GM23248 (cell line): ENCODE data around the gene CTIF.

Experiments used
- EZH2 ChIP-seq: fragments of 200-600 bp; sonication (generic); IDR thresholded peaks from 2 replicates; pipeline ENCODE4 v1.6.1; 2018; ENCODE audit warnings: antibody characterized with exemption, mild to moderate bottlenecking; ENCODE audit not compliant: insufficient read depth, poor library complexity, severe bottlenecking
- EZH2phosphoT487 ChIP-seq: fragments of 200-600 bp; sonication (generic); IDR thresholded peaks from 2 replicates; pipeline ENCODE4 v1.6.1; 2018; ENCODE audit warnings: antibody characterized with exemption, moderate library complexity, mild to moderate bottlenecking, low read depth; ENCODE audit not compliant: insufficient read depth

DNA sequence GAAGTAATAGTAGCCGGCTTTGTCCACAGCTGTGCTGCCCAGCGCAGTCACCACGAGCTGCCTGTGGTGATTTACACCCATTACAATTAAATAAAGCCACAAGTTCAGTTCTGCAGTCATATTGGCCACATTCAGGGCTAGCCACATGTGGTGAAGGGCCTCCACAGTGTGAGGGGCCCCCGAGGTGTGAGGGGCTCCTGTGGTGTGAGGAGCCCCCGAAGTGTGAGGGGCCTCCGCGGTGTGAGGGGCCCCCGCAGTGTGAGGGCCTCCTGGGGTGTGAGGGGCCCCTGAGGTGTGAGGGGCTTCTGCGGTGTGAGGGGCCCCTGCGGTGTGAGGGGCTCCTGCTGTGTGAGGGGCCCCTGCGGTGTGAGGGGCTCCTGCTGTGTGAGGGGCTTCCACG is 191.2 kb downstream of the CTIF start:
- TF ChIP-seq EZH2 (no peak), EZH2phosphoT487 (no peak)
